Right hindlimb (tissue), 1 donor: ENCODE measurements around the gene ITPKB.

ENCODE experiments used
- DNase-seq: peaks from one replicate; pipeline ENCODE4 v3.0.0-alpha.2; 2018

Gene ITPKB

DNA sequence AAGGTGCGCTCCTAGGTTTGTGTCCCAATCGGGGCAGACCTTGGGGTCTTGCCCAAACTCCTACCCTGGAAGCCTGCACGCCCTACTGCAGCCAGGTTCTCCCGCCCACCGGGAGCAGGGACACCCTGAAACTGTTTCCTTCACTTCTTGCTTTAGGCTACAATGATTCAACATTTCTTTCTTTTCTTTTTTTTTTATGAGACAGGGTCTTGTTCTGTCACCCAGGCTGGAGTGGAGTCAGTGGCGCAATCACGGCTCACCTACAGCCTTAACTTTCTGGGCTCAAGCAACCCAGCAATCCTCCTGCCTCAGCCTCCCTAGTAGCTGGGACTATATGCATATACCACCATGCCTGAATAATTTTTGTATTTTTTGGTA lies 75.8 kb downstream of the ITPKB start:
- no peak for DNase-seq

DNA sequence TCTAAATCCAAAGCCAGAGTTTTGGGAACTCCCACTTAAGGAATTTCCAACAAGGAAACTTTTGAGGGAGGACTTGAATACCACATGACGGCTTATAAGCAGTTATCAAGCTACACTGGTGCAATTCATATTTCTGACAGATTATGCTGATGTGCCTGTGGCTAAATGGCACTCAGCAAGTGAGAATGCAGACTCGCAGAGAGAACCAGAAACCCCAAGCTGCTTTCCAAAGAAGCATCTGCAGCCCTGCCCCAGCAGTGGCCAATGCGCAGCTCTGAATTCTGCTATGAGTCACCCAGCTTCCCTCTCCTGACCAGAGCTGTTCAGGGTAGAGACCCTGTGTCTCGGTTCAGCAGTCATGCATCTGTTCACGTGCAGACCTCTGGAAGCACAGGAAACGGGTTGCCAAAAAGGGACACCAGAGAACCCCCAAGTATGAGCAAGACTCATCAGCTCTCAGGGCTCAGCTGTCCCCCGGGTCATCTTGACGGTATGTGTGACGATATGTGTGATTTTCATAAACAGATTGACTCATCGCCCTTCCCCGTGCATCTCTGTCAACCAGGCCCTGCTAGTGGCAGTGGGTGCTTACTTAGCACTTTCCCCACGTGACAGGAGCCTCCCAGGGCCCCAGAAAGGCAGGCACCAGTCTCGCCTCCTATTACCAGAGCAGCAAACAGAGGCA lies 76.3 kb downstream of the ITPKB start:
- DNase-seq: peak; percentile 79

DNA sequence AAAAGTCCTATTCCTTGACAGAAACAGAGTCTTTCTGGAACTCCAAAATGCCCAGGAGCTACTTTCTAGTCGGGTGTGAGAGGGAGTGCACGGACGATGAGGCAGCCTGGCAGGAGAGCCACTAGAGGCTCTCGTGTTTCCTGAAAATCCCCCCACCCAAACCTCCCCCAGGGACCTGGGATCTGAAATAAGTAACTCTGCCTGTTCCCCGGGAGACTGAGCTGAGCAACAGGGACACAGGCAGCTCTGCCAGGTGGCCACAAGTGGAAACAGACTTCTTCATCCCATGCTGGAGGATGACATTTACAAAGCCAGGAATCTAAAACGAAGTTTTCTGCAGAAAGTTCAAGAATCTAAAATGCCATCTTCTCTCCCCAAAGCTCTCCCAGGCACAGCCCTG lies 77.1 kb downstream of the ITPKB start:
- DNase-seq: no peak

DNA sequence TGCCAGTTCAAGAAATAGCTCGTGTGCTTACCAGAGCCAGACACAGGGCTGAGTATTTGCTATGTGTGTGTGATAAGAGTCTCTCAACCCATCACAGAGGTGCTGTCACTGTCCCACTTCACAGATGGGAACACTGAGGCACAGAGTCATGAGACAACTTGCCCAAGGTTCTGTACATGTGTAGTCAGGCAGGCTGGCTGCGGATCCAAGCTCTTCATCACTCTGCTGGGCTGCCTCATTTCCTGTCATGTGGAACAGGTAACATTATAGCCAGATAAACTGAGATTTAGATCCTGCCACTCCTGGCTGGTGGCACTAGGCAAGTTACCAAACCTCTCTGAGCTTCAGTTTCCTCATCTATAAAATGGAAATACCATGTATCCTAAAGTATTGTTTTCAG lies 77.8 kb downstream of the ITPKB start:
- no peak for DNase-seq

DNA sequence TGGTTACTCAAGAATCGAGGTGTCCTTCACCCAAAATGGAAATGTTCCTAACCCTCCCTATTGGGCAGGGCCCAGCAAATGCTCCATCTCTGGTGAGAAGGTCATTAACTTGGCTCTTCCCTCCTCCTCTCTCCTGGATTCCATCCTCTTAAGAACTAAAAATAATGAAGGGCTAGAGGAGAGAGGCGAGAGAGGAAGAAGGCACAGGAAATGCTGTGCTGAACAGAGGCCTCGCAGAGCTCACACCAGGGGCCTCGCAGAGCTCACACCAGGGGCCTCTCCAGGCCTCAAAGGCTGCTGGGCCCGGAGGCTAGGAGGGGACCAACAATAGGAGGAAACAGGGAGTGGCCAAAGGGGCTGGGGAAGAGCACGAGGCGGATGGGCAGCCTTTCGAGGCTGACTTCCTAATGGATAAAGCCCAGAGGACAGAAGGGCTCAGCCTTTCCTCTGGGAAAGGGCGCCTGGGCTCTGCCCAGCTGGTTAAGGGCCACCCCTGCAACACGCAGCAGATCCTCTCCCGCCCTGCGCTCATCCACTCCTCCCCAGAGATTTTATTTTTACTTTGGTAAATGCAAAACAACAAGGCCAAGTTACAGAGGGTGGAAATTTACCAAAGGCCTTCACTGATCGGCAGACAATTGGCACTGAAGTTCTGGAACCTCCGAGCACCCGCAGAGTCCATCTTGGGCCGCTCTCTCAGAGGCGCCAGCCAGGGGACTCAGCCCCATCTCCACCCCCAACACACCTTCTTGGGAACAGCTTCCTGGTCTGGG lies 78.5 kb downstream of the ITPKB start:
- DNase-seq: no peak

DNA sequence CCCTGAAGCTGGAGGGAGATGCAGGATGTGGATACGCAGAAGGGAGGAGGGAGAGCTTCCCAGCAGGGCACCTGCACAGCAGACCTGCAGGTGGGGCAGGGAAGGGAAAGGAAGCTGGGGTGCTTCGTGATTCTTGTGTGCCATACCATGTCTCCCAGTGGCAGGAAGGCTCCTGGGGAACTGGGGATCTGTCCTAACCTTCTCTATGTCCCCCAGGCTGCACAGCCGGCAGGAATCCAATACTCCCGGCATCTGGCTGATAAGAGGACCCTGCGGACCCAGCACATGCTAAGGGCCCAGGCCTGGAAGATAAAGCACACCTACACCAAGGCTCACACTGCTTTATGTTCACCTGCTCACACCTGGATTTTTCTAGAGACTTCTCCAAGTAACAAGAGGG lies 79.4 kb downstream of the ITPKB start:
- no peak for DNase-seq

DNA sequence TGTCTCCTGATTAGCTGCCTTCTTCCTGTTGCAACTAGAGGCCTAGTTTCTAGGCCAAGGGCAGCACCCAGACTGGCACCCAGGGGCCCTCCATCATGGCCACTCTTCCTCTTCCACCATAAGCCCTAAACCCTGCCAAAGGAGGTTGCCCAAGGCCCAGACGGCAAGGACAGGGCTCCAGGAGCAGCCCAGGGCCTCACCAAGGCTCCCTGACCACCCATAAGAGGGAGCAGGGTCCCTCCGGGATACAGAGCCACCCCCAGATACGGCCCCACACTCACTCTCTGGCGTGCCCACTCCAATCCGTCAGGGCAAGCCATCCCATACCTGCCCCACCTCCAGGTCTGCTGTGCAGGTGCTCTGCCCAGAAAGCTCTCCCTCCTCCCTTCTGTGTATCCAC lies 79.9 kb downstream of the ITPKB start:
- DNase-seq: no peak

DNA sequence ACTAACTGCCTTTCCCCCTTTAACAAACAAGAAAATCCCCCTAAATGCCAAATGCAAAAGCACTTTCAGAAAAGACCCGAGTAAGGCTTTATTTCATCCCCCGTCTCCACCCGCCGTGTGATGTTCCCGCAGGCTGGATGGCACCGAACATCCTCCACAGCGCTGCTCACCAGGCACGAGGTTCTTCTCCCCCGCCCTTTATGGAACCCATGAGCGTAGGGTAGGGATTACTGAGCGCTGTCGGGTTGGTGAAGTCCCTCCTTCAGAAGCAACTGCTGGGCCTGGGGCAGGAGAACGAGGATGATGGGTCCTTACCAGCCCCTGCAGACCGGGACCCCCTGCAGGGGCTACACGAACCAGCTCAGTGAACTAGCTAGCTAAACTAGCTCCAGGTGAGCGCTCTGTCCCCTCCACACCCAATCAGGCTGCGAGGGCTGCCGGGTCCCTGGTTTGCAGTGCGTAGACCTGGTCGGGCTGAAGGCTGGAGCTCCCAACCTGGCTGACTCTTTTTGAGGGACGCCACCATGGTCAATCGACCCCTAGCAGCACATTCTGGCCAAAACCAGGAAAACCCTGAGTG lies 80.4 kb downstream of the ITPKB start:
- no peak for DNase-seq

DNA sequence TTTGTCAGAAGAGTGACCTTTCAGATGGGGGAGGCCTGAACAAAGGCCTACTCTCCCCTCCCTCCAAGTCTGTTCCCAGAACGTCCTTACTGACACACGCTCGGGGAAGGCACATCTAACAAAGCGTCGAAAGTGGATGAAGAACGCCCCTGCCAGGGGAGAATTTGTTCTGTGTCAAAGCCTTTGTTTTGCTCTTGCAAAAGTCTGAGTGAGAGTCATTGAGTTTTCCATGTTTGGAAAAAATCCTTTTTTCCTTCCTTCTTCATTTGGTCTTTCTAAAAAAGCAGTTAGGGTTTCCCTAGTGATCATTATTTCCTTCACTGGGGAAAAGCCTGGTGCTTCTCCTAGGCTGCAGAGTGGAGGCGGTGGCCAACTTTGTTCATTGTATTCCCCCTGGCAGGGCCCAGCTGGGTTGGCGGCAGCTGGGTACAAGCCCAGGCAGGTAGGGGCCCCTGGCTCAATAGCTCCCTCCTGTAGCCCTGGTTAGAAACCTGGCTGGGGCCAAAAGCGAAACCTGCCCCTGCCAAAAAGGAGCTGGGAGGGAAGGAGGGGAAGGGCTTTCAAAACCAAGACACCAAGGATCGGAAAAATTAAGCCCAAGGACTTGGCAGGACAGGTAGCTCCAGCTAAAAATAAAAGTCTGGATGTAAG lies 81.1 kb downstream of the ITPKB start:
- peak; percentile 85 for DNase-seq

DNA sequence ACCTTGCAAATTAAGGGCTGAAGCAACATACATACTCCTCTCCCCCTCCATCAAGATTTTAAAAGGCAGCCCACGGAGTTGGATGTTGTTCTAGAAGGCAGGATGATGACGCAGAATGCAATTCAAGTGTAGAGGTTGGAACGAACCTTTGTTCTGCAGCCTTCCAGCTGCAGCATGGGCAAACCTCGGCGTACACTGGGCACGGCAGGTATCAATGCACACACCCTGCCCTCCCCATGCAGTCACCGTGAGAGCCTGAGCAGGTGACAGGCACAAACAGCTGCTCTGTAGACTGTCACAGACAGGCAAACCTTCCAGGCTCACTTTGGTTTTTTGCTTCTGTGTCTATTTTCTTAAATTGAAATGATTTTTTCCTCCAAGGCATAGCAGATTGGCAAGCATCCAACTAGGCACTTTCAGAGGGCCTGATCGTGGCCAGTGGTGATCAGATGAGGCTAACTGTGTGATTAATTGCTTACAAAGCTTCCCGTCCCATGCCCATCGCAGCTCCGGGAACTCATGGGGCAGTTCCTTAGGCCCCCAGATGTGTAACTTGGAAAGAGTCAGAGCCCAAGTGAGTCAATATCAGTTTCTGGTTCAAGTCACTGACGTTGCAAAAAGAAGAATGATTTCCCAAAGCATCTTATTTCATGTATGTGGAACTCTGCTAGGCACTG lies 82.3 kb downstream of the ITPKB start:
- DNase-seq: no peak

DNA sequence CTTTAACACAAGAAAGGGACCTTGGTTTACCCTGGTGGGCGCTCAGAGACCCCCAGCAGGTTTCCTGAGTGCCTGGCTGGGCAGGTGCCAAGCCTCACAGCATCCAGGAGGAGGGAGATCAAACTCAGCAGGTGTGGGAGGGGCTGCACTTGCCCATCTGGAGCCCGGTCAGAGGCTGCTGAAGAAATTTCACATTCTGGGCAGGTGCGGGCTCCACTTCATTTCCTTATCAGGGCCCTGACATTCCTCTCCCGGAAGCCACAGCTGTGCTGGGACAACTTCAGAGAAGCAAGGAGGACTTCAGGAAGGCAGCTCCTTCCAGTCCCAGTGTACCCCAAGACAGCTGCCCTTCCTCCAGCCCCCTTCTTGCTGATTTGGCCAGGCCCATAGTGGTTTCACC lies 82.9 kb downstream of the ITPKB start:
- no peak for DNase-seq

DNA sequence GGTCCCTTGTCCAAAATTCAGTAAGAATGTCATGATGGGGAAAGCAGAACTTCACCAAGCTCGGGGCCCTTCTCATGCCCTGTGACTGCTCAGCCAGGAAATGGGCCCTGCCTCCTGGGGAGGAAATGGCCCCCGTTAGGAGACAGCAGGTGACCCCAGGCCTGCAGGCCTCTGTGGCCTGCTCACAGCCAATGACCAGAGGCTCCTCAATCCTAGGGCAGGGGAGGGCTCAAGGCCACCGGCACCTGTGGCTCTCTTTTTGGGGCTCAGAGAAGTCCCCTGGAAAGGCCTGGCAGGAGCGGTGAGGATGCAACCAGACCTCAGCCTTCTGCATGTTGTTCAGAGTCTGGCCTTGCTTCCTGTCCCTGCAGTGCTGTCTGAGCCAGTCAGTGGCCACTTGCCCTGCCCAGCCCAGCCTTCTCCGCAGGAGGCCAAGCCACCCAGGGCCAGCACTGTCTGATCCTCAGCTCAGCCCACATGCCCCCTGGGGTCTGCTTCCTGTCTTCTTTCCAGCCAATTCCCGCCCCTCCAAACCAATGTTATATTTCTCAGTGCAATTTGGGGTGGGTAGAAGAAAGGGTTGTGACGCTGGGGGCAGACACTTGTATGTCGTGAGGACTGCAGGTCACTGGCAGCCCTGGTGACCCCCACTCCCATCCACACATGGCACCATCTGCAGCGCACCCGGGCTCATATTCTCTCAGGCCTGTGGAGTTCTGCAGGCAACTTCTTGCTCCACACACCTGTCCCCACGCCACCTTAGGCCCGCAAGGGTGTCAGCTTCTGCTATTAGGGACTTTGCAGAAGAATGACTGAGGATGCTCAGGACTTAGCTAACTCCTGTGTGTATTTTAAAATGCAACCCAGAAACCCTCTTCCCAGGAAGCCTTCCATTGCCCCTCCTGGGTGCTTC lies 83.6 kb downstream of the ITPKB start:
- no peak for DNase-seq

DNA sequence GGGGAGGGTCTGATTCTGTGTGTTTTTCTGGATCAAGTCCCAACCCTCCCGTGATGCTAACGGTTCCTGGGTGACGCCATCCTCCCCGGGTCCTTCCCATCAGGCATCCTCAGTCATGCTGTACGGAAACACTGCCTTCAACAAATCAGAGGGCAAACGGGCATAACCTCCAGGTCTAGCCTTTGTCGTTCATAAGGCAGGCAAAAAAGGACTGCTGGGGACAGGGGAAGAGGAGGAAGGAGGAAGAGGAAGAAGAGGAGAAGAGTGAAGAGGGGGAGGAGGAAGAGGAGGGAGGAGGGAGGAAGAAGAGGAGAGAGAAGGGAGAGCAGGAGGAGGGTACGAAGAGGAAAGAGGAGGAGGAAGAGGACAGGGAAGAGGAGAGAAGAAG lies 84.4 kb downstream of the ITPKB start:
- DNase-seq: no peak

DNA sequence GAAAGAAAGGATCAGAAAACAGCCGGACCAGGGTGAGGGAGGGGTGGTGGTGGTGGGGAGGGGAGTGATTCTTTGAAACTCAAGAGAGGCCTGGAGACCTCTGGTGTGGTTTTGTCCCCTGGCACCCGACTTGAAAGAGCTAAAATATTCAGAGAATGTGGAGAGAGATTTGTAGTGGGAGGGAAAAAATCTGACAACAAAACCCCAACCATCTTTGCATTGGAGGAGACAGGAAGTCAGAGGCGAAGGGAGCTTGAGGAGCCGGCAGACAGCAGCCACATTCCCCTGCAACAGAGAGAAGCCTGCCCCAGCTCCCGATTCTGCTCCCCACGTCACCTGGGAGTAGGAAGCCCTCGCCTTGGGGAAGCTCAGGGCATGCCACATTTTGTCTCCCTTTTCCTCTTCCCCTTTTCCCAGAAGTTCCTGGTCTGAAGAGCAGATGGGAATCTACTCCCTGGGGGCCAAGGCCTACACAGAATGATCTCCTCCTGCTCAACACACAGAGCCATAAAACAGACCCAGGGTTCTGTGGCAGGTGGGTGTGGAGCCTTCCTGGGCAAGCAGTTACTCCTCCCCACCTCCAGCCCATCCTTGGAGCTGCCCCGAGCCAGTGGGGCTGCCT lies 84.9 kb downstream of the ITPKB start:
- DNase-seq: no peak

DNA sequence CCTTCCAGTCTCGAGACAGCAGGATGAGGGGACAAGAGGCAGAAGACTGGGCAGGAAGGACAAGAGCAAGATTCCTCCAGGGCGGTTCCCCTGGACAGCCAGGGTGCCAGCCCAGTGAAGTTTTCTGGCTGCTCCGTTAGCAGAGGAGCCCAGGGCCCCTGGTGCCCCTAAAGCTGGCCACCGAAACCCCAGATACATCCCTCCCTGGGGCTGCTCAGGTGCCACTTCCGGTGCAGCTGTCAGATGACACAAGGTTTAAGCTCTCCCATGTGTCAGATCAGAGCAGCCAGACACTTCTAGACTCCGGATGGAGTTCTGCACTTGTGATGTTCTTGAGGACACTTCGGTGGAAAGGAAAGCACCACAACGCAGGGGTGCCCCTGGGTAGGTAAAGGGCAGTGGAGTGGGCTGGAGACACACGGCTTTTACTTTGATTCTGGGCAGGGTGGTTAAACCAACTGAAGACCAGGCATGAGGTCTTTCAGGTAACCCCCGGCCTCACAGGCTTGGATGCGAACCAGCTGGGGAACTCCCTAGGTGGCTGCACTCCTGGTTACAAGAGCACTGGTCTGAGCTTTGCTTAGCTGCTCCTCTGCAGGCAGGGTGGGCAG lies 85.7 kb downstream of the ITPKB start:
- no peak for DNase-seq

DNA sequence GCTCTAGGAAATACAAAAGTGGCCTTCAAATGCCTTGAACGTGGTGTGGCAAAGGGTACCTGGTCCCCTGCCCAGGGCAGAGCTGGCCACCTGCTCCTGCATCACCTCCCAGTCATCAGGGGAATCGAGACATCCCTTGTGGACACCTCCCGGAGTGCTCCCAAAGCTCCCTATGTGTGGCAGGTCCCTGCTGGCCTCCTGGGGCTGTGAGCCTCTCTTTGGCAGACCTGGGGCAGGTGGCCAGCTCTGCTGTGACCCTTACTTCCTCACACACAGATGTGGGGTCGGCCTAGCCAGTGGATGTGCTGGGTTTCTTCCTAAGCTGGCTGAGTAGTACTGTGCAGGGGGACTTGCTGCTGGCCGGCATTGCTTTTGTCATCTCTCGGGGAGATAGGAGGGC lies 86.5 kb downstream of the ITPKB start:
- DNase-seq: no peak

DNA sequence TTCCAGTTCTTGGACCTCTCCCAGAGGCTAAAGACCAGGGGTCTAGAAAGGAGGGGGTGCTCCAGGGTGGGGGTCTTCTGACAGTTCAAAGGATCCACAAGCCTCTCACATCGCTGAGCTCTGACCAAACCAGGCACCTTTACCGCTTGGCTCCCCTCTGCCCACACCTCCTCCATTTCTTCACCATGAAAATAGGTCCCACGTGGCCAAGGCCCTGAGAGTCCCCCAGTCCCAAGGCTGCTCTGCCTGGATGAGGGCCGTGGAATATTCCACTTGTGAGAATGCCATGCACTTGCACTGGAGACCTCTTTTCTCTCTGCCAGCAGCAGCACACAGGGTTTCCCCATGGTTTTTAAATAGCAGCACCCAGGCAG lies 87.4 kb downstream of the ITPKB start:
- no peak for DNase-seq

DNA sequence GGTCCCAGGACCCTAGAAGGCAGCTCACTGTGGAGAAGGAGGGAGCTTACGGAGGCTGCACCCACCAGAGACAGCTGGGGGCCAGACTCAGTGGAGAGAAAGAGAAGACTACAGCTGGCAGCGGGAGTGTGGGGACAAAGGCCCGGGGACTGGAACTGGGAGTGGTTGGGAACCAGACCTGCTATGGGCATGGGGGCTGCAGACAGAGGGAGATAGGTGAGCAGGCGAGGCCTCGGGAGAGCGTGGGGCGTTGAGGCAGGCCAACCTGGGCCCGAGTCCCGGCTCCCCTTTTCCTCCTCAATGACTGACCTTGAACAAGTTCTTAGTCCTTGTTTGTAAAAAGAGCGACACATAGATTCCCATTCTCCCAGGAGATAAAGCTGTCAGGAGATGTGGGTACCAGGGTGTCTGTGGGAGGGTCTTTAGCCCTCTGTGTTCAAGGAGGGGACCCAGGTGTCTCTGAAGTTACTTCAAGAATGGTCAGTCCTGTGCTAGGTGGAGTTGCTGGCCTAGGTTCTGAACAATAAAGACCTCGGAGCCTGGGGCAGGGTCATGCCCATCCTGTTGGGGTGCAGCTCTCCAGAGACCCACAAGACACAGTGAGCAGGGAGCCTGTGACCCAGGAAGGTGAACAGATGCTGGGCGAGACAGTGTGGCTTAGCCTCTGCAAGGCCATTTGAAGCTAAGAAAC lies 87.9 kb downstream of the ITPKB start:
- DNase-seq: no peak

DNA sequence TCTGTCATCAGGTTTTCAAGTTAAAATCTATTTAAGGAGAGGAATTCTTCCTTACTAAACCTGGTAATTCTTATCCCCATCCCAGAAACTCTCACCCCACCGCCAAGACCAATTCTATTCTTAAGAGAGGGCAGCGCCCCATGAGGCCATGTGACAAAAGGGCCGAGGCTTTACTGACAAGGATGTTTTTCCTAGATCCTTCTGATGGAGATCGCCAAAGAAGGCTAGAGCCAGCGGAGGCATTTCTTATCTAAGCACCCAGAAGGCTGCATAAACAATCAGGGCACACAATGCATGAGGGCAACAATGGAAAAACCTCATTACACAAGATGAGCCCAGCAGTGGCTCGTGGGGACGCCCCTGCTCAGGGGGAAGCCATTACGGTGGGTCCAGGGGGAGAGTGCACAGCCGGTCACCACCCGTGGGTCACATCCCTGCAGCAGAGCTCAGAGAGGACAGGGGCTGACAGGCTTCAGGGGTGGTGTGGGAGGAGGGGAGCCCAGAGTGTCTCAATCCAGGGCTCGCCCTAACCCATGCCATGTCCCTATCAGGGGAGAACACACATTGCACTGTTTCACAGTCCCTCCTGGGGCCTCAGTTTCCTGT lies 88.7 kb downstream of the ITPKB start:
- DNase-seq: no peak

DNA sequence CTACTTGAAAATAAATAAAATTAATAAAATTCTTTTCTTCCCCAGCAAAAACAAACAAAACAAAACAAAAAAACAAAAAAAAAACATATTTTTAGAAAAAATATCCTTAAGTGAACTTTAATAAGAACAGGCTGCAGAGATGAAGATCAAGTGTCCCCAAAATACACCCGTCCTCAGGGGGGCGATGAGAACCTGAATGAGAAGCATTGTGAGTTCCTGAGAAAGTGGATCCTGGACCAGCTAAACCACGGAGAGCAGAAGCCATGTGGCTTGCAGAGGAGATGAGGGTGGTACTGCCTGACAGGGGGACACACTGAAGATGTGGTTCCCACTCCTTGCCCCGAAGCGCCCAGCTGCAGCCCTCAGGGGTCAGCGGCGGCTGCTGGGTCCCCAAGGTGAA lies 89.3 kb downstream of the ITPKB start:
- no peak for DNase-seq
